ENCODE results near the gene PDE6B.

DNA sequence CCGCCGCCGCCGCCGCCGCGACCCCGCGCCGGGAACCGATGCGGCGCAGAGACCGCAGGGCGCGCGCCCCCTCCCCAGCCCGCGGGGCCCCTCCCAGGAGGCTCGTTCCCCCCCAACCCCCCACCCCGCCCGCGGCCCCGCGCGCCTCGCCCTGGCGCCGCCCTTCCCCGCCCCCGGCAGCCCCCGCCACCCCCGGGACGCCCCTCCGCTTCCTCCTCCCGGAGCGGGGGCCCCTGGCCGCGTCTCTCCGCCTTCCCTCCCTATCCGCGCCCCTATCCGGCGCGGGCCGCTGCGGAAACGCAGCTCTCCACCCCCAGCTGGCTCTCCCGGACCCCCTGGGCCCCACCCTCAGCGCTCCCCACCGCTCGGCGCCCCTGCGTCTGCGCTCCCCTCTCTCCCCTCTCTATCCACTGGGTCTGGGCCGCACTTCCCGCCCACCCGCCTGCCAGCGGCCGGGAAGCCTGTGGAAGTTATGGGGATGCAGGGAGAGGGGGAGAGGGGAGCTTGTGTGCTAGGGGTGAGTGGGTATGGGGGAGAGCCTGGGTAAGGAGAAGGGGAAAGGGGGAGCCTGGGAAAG is 49.0 kb upstream of the PDE6B start, which contains the start of gene TMEM271:
- TF ChIP-seq, protein P1, sequence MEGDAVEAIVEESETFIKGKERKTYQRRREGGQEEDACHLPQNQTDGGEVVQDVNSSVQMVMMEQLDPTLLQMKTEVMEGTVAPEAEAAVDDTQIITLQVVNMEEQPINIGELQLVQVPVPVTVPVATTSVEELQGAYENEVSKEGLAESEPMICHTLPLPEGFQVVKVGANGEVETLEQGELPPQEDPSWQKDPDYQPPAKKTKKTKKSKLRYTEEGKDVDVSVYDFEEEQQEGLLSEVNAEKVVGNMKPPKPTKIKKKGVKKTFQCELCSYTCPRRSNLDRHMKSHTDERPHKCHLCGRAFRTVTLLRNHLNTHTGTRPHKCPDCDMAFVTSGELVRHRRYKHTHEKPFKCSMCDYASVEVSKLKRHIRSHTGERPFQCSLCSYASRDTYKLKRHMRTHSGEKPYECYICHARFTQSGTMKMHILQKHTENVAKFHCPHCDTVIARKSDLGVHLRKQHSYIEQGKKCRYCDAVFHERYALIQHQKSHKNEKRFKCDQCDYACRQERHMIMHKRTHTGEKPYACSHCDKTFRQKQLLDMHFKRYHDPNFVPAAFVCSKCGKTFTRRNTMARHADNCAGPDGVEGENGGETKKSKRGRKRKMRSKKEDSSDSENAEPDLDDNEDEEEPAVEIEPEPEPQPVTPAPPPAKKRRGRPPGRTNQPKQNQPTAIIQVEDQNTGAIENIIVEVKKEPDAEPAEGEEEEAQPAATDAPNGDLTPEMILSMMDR (optimal IDR thresholded peaks at IDR 0.05 in 1 of 3, IDR thresholded peaks at IDR 0.05 in 1 of 3, conservative IDR thresholded peaks at IDR 0.05 in 1 of 3; ENCODE audit: extremely low read depth in 1 of 3, insufficient read depth in 2 of 3, low read length in 3 of 3), result no peak
- TF ChIP-seq EZH2 (IDR thresholded peaks at IDR 0.05; ENCODE audit: low read length), result peak; percentile 30

Measured in keratinocyte (primary cell).